Endothelial cell of umbilical vein (primary cell): ENCODE results near the gene PEX5L.

ENCODE experiments used
- CTCF ChIP-seq, 2 donors: IDR thresholded peaks; 1 replicate in 1 of 2; 2 replicates in 1 of 2; pipeline ENCODE4 v1.5.1; 2011; ENCODE audit warnings: low read length in 2 of 2, mild to moderate bottlenecking in 2 of 2, moderate library complexity in 2 of 2, control low read depth in 1 of 2, inconsistent platforms in 1 of 2, low read depth in 1 of 2; ENCODE audit not compliant: insufficient read depth in 1 of 2; ENCODE audit errors: extremely low read depth in 1 of 2
- EZH2 ChIP-seq: IDR thresholded peaks from 2 replicates; pipeline ENCODE4 v1.6.1; 2012; ENCODE audit warnings: borderline replicate concordance, low read depth, mild to moderate bottlenecking, moderate library complexity, low read length, inconsistent platforms; ENCODE audit not compliant: severe bottlenecking
- JUN ChIP-seq: IDR thresholded peaks from 2 replicates; pipeline ENCODE4 v1.6.1; 2011; ENCODE audit warnings: borderline replicate concordance, low read depth; ENCODE audit not compliant: insufficient read length, insufficient read depth
- MAX ChIP-seq: IDR thresholded peaks from 2 replicates; pipeline ENCODE4 v1.6.1; 2011; ENCODE audit not compliant: insufficient read depth, insufficient read length
- POLR2A ChIP-seq: IDR thresholded peaks from 2 replicates; pipeline ENCODE4 v1.6.1; 2012; ENCODE audit warnings: low read depth, mild to moderate bottlenecking, control low read depth, low read length
- POLR2AphosphoS5 ChIP-seq: IDR thresholded peaks from 2 replicates; pipeline ENCODE4 v1.6.1; 2012; ENCODE audit warnings: low read depth, mild to moderate bottlenecking, control low read depth, low read length, moderate library complexity; ENCODE audit not compliant: insufficient read depth

DNA sequence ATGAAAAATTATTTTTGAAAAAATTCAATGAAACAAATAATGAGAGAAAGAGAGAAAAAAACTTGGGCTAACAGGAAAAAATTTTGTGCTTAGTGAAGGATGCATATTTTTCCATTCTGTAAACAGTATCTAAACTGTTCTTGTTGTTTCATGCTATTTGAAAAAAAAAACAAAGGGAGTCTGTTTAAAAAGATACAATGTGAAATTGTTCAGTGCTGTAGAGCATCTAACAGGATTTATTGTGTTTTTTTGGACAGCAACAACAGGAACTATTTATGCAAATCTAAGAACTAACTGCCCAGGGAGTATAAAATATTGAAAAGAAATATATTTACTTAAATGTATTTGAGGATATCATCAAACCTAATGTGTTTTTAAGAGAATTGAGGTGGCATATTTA is 55.1 kb downstream of the PEX5L start:
- TF ChIP-seq CTCF (IDR thresholded peaks at IDR 0.05; ENCODE audit: extremely low read depth in 1 of 2, insufficient read depth in 1 of 2, low read depth in 1 of 2, low read length in 2 of 2) (no peak), POLR2A (no peak), JUN (no peak), POLR2AphosphoS5 (no peak), EZH2 (no peak), MAX (no peak)
